ENCODE data around the gene MAN2A2.

The MAN2A2 gene

DNA sequence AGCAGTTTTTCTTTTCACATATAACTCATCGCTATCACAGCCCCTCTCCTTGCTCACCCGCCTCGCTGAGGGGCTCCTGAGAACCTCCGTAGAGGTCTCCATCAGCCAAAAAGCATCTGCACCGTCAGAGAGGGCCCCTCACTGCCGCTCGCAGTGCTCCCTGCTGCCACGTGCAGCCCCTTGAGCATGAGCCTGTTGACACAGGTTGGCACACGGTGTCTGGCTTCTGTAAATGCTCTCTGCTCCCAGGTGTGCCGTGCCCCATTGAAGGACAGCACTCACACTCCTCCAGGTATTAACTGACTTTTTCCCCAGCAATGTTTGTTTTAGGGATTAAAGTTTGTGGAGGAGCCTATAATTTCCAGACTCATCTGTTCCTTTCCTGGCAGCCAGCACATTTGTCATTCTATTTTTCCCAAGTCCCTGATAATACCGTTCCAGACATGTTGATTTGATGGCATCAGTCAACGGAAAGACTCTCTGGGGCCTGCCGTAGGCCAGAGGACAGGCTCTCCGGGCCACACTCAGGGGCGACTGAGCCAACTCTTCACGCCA lies 36.9 kb upstream of the MAN2A2 start:
- no peak for TF ChIP-seq CTCF (conservative IDR thresholded peaks at IDR 0.05; ENCODE audit: control insufficient read depth, insufficient read depth, low read depth, low read length)
- H3K4me3 ChIP-seq (ENCODE audit: control insufficient read depth, low read depth, low read length) = no peak overlapping the region
- DNase-seq (ENCODE audit: low read depth) = no peak

DNA sequence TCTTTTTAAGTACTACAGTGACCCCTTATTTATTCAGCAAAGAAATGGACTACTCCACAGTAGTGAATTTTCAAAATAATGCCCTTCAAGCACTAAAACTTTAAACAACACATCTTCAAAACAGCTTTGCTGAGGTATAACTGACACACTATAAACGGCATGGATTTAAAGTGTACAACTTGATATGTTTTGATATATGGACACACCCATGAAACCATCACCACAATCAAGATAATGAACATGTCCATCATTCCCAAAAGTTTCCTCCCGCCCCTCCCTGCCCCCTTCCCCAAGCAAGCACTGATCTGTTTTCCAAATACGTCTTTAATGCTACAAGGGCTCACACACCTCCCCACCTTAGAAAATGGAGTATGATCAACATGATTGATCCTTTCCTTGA lies 36.3 kb upstream of the MAN2A2 start:
- no peak for TF ChIP-seq CTCF (conservative IDR thresholded peaks at IDR 0.05; ENCODE audit: control insufficient read depth, insufficient read depth, low read depth, low read length)
- no peak for DNase-seq (ENCODE audit: low read depth)
- no peak overlapping the region for H3K4me3 ChIP-seq (ENCODE audit: control insufficient read depth, low read depth, low read length)

DNA sequence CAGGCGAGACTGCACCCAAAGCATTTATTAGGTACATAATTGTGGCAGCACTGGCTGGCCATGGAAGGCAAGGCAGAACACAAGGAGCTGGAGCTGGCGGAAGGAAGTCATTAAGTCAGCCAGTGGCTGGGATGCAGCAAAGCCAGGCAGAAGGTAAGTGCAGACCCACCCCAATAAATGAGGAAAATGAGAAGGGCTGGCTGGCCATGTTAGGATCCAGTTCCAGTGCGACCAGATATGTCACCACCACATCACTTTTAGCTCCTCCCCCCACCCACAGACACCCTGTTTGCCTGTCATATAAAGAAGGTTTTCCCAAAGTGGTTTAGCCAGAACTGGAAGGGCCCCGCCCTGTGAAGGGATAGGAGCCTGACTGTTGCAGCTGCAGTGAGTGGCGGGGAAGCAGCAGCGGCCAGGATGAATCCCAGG lies 34.8 kb upstream of the MAN2A2 start, which contains the start of gene FURIN:
TSS of gene FURIN (plus strand) at position 328 of the 429 bp plus-strand sequence. CDS start 7,153 bp downstream, outside the sequence.
- H3K4me3 ChIP-seq (ENCODE audit: control insufficient read depth, low read depth, low read length) = no peak within 1 kb of the TSS
- DNase-seq (ENCODE audit: low read depth) = no peak
- TF ChIP-seq CTCF (conservative IDR thresholded peaks at IDR 0.05; ENCODE audit: control insufficient read depth, insufficient read depth, low read depth, low read length) = no peak

DNA sequence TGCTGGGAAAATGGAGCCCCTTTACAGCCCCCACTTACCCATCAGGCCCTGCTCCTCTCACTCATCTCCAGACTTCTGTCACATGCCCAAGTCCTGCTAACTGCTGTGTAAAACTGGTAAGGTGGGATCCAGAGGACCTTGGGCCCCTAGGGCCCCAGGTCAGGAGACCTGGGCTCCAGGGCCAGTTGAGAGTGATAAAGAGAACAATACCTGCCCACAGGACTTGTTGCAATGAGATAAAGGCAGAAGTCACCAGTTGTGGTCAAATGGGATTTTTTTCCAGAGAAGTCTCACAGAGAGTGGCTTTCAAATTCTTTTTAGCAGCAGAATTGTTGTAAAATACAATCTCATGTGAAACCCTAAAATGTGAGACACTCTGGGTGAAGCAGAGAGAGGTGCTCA lies 34.0 kb upstream of the MAN2A2 start:
- no peak for DNase-seq (ENCODE audit: low read depth)
- no peak overlapping the region for H3K4me3 ChIP-seq (ENCODE audit: control insufficient read depth, low read depth, low read length)
- TF ChIP-seq CTCF (conservative IDR thresholded peaks at IDR 0.05; ENCODE audit: control insufficient read depth, insufficient read depth, low read depth, low read length) = no peak

DNA sequence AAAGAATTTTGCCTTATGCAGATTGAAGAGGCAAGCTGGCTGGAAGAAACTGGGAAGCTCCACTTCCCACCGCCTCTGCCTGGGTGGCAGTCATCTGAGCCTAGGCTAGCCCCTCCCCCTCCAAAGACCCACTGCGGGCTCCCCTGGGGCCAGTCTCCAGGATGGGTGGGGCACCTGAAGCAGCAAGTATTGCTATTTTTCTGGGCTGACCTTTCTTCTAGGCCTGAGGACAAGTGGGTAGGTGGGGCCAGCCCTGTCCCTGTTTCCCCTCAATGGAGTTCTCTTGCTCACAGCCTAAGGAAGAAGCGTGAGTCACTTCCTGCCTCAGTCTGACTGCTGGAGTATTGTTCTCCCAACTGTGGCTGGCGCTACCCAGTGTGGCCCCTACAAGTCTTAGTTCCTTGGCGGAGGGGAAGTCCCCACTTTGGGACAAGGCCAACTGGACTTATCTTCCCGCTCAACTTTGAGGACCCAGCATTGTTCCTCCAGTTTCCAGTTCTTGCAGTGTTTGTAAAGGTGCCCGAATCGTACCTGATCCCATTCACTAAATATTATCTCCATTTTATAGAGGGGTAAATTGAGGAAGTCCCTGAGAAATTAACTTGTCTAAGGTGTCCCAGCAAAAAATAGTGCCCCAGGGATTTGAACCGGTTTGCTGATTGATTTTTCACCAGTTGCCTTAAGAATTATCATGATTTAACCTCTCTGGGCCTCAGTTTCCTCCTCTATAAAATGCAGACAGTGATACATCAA lies 33.3 kb upstream of the MAN2A2 start:
- TF ChIP-seq CTCF (conservative IDR thresholded peaks at IDR 0.05; ENCODE audit: control insufficient read depth, insufficient read depth, low read depth, low read length) = no peak
- no peak overlapping the region for H3K4me3 ChIP-seq (ENCODE audit: control insufficient read depth, low read depth, low read length)
- peak; percentile 88 for DNase-seq (ENCODE audit: low read depth)

DNA sequence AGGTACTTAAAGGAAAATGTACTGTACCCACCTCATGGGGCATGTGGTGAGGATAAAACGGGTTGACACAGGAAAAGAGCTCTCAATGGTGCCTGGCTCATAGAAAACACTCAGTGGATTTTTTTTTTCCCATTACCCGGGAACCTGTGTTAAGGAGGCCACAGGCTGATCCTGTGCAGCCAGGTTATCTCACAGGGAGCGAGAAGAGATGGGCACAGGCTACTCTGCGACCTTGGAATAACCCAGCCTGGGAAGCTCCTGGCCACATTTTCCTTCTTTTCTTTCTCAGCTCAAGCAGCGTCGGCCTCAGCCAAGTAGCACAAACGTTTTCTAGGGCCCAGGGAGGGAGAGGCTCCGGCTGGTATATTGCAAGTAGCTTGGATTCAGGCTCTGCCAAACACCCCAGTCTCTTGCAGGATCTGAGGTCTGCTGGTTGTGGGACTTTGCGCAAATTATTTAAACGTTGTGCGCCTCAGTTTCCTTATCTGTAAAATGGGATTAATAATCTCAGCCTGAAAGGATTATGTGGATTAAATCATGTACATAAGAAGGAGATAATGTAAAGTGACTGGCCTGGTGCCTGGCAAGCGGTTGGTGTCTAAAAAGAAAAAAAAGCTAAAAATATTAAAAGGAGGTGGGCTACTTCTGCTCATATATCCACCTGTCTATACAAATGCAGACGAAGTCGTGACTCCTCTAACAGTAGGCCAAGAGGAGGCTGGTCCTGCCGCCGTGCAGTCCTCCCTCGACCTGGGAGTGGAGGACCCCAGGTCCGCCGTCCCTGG lies 32.6 kb upstream of the MAN2A2 start:
- DNase-seq (ENCODE audit: low read depth) = no peak
- H3K4me3 ChIP-seq (ENCODE audit: control insufficient read depth, low read depth, low read length) = peak overlapping the region; percentile 66
- TF ChIP-seq CTCF (conservative IDR thresholded peaks at IDR 0.05; ENCODE audit: control insufficient read depth, insufficient read depth, low read depth, low read length) = no peak

Measured in fibroblast of mammary gland (primary cell).